ENCODE measurements around the gene KLHL18.

Gene KLHL18

DNA sequence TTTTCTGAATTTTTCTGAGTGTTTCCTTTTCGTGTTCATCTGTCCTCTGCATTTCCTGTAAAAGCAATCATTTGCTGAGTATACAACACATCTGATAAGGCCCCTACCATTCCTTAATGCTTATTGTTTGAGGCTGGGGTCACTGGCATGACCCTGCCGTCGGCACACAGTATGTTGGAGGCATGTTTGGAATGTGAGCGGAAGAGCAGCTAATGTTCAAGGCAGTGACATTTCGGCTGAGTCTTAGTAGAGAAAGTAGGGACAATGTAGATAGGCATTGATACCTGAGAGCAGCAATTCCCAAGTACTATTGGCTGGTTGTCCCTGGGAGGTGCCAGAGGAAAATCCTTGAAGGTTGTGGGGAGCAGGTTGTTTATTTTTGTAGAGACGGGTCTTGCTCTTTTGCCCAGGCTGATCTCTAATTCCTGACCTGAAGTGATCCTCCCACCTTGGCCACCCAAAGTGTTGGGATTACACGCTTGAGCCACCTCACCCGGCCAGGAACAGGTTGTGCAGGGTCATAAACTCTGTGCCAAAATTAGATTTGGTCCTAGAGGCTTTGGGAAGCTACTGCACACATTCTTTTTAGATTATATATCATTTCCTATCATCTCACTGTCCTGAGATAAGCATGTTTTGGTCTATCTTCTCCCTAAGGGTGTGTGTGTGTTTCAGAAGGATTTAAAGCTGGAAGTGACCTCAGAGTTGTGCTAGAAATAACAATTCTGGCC is 111.6 kb downstream of the KLHL18 start:
- no peak for DNase-seq (ENCODE audit: low spot score)
- Mint-ChIP-seq H3K36me3 (ENCODE audit: low read depth) (peaks cover 17% of the 10 kb centered on the region), H3K9me3 (no peaks in the 10 kb centered on the region), H3K27me3 (ENCODE audit: low read depth) (no peaks in the 10 kb centered on the region), H3K27ac (peak overlapping the region; percentile 1), H3K4me1 (ENCODE audit: low read depth) (peaks cover 11% of the 10 kb centered on the region), H3K4me3 (no peak overlapping the region)

DNA sequence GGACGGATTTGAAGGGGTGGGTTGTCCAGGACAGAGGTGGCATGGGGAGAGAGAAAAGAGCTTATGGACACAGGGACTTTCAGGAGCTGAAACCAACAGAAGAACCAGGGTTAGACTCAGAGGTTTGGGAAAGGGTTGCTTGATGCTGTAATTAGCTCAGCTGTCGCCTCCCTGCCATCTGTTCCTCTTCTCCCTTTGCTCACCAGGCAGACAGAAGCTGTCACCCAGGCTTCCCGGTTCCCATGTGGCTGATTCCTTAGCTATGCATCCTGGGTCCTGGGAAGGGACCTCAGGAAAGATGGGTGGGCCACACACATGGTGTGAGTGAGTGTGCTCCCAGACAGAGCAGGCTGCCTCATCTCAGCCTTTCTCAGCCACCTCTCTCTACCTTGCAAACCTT is 112.1 kb downstream of the KLHL18 start:
- no peaks in the 10 kb centered on the region for H3K9me3 Mint-ChIP-seq
- no peak for DNase-seq (ENCODE audit: low spot score)
- H3K27me3 Mint-ChIP-seq (ENCODE audit: low read depth) = no peaks in the 10 kb centered on the region
- no peak overlapping the region for H3K4me3 Mint-ChIP-seq
- peaks cover 19% of the 10 kb centered on the region for H3K36me3 Mint-ChIP-seq (ENCODE audit: low read depth)
- H3K27ac Mint-ChIP-seq = no peak overlapping the region
- peaks cover 11% of the 10 kb centered on the region for H3K4me1 Mint-ChIP-seq (ENCODE audit: low read depth)

All from T-helper 2 cell treated with Interferon-gamma antibody and Interleukin-4, amounts not matched to agents 5 μg/mL and 100 μg/mL, for 36 hours (primary cell).